Putamen (tissue), 1 donor: Measurements from ENCODE around the gene DENND1A.

ENCODE experiments used
- DNase-seq: peaks from one replicate; pipeline ENCODE4 v3.0.0-alpha.2; 2016; ENCODE audit warnings: low spot score

DENND1A gene

DNA sequence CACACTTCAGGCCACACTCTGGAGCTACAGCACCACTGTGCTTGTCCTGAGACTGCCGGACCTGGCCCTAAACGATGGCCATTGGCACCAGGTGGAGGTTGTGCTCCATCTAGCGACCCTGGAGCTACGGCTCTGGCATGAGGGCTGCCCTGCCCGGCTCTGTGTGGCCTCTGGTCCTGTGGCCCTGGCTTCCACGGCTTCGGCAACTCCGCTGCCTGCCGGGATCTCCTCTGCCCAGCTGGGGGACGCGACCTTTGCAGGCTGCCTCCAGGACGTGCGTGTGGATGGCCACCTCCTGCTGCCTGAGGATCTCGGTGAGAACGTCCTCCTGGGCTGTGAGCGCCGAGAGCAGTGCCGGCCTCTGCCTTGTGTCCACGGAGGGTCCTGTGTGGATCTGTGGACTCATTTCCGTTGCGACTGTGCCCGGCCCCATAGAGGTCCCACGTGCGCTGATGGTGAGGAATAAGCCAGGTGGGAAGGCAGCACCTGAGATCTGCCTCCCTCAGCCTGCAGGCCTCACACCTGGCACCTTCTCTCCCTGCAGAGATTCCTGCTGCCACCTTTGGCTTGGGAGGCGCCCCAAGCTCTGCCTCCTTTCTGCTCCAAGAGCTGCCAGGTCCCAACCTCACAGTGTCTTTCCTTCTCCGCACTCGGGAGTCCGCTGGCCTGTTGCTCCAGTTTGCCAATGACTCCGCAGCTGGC is 559.2 kb downstream of the DENND1A start:
- DNase-seq: no peak

DNA sequence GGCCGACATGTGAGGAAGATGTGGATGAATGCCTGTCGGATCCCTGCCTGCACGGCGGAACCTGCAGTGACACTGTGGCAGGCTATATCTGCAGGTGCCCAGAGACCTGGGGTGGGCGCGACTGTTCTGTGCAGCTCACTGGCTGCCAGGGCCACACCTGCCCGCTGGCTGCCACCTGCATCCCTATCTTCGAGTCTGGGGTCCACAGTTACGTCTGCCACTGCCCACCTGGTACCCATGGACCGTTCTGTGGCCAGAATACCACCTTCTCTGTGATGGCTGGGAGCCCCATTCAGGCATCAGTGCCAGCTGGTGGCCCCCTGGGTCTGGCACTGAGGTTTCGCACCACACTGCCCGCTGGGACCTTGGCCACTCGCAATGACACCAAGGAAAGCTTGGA is 559.8 kb downstream of the DENND1A start:
- no peak for DNase-seq

DNA sequence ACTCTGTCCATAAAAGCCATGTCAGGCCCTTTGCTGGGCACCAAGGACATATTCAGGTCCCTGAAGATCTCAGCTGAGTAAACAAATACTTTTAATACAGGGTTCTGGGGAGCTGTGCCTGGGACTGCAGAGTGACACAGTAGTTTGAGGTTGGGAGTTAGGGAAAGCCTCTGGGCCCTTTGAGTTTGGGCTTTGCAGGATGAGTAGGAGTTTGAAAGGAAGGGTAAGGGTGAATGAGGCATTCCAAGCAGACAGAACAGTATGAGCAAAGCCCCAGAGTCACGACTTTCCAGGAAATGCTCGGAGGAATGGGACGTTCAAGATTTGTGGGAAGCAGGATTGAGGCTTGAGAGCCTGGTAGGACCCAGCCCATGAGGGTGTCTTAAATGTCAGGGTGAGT is 560.6 kb downstream of the DENND1A start:
- no peak for DNase-seq

- DNase-seq: peak; percentile 87
These were observed 561.3 kb downstream of the DENND1A start for GRCh38 chr9:123368536-123369153.

- DNase-seq: no peak
These were observed 561.9 kb downstream of the DENND1A start for GRCh38 chr9:123368023-123368422.

- no peak for DNase-seq
These were observed 563.9 kb downstream of the DENND1A start for GRCh38 chr9:123365881-123366528.

- DNase-seq: no peak
These were observed 564.5 kb downstream of the DENND1A start for GRCh38 chr9:123365287-123365880.

DNA sequence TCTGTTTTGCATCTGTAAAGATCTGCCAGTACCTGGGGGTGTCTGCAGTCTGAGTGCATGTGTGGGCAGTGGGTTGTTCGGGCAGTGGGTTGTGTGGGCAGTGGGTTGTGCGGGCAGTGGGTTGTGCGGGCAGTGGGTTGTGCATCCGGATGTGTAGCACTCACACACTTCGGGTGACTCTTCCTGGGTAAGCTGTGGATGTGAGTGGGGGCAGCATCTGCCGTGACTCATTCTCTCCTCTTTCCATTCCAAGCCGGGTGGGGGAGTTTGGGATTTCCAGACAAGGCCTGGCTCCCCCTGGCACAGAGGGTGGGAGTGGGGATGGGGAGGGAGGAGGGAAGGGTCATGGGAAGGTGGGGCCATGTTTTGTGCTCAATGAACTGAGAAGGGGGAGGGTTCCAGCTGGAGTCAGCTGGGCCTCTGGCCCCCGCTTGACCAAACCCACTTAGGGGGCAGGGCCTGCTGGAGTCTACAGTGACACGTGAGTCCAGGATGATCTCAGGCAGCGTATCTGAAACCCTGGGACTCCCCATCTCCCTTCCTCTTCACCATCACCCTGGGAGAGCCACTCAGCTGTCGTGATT is 565.6 kb downstream of the DENND1A start:
- peak; percentile 93 for DNase-seq

- DNase-seq: no peak
These were observed 567.1 kb downstream of the DENND1A start for GRCh38 chr9:123362856-123363255.

DNA sequence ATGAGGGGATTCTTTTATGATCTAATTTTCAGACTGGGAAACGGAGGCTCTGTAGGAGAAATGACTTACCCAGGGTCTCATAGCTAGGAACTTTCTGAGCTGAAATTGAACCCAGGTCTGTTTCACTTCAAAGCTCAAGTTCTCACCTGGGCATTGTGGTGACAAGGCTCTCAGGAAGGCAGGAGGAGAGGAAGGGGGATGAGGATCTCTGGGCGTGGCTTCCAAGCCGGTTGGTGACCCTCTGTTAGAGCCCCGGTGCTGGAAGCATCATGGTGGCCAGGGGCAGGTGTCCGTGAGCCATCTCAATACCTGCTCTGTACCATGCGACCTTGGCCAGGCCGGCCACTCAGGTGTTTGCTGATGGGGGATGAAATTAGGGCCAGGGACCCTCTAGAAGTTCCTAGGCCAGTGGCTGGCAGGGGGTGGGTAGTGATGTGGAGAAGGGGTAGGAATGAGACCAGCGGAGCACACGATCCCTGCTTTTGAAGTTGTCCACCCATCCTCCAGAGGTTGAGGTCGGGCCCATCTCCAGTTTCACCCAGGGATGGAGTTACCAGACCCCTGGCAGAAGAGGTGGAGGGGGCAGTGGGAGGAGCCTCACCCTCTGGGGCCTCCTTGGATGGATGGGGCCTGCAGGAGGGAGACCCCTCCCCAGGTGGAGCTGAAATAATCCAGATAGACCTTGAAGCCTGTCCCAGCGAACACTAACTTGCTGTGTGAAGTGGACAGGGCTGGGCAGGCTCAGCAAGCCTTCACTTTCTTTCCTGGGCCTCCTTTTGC is 568.0 kb downstream of the DENND1A start:
- no peak for DNase-seq

DNA sequence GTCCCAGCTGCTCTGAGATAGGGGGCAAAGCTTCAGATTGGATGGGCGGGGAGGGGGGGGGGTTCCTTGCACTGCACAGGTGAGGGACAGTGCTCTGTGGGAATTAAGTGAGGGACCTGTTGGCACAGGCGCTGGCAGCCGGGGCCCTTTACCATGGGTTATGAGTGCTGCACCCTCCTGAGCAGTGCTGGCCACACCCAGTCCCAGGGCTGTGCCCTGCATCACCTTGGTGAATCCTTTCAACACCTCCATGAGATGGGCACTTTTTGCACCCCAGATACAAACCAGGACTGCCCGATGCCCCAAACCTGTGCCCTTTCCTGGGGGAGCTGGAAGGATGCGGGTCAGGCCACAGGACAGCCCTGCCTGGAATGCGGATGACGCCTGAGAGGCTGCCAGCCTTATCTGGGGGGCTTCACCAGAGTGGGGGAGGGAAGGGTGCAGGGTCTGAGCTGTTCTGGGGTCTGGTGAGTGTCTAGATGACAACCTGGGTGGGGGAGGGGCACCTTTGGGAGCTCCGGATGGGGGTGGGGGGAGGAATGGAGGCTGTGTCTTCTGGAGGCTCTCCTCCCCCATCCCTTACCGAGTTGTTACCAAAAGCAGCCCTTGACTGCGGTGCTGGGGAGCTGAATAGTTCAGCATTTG is 568.7 kb downstream of the DENND1A start:
- no peak for DNase-seq

DNA sequence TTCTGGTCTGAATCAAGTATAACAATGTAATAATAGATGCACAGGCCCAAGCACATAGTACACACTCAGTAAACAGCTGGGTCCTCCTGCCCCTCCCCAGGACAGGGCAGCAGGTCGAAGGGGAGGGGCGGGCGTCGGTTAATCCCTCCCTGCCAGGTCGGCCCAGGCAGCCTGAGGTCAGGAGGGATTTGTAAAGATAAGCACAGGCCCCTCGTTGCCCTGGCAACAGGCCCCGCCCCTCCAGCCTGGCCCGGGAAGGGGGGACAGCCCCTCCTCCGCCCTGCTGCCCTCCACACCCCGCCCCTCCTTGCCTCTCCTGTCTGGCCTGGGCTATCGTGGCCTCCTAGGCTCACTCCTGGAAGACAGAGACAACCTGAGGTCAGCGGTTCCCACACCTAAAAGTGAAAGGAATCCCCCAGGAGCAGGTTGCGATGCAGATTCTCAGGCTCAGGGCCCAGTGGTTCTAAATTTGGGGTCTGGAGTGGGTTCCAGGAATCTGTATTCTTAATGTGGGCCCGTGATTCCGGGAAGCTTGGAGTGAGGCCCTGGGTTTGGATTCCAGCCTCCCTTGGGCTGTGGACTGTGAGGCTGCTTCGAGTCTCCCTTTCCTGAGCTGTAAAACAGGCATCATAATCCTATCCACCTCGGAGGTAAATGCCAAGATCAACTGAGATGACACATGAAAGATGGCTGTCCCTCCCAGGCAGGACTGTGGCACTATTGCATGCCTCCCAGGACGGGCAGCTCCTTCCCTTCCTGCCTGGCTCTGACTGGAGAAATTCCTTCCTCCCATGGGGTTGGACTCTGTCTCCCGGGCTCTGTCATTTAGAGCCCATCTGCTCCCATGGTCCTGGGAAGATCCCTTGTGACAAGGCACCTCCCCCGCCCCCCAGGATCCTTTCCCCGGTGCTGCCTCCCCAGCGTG is 569.5 kb downstream of the DENND1A start:
- DNase-seq: no peak

DNA sequence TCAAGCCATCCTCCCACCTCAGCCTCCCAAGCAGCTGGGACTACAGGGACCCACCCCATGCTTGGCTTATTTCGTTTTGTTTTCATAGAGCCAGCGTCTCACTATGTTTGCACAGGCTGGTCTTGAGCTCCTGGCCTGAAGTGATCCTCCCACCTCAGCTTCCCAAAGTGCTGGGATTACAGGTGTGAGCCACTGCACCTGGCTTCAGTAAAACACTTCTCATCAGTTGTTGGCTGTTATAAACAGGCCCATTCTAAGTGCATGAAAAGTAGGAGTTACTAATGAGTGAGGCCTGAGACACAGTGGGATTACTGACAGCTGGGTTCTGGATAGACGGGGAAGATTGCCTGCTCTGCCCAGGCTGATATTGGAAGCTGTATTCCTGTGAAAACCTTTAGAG is 570.4 kb downstream of the DENND1A start:
- no peak for DNase-seq

GRCh38 chr9:123359106-123359505 is 570.8 kb downstream of the DENND1A start:
- DNase-seq: no peak

GRCh38 chr9:123358181-123358905 is 571.6 kb downstream of the DENND1A start:
- DNase-seq: peak; percentile 93

DNA sequence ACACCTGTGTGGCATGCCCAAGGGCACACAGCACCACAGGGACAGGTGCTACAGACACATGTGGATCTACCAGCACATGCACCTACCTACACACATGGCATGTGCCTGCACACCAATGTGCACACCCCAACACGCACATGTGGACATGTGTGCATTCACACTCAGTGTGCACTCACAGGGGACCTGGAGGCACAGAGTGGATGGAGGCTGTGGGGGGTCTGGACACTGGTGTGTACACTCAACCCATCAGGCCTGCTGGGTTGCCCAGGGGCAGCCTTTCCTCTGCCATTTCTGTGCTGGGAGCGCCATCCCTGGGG is 572.2 kb downstream of the DENND1A start:
- DNase-seq: no peak

- DNase-seq: no peak
These were observed 572.8 kb downstream of the DENND1A start for GRCh38 chr9:123356851-123357742.

GRCh38 chr9:123355761-123356431 is 574.0 kb downstream of the DENND1A start, which contains the start of gene CRB2:
Gene CRB2 (plus strand): TSS chr9:123356197. CDS start chr9:123356261, 64 bp downstream.
- DNase-seq: peak; percentile 61
